ENCODE results near the gene FABP1.

Gene FABP1

GRCh38 chr2:88127888-88128653 is at the start of gene FABP1:
FABP1 (minus strand) TSS chr2:88128062; CDS start chr2:88128017, 45 bp downstream.
- no peak for DNase-seq (ENCODE audit: low read depth in 2 of 2)

- no peak for DNase-seq (ENCODE audit: low read depth in 2 of 2)
Measured at GRCh38 chr2:88177556-88177955, 49.7 kb upstream of the FABP1 start.

- DNase-seq (ENCODE audit: low read depth in 2 of 2) = no peak
Measured at GRCh38 chr2:88176352-88176984, 48.6 kb upstream of the FABP1 start.

GRCh38 chr2:88172882-88173281 is 45.0 kb upstream of the FABP1 start:
- no peak for DNase-seq (ENCODE audit: low read depth in 2 of 2)

GRCh38 chr2:88171966-88172365 is 44.1 kb upstream of the FABP1 start:
- DNase-seq (ENCODE audit: low read depth in 2 of 2) = no peak

GRCh38 chr2:88170472-88170892 is 42.6 kb upstream of the FABP1 start:
- no peak for DNase-seq (ENCODE audit: low read depth in 2 of 2)

- DNase-seq (ENCODE audit: low read depth in 2 of 2) = no peak
Measured at GRCh38 chr2:88168386-88168785, 40.5 kb upstream of the FABP1 start.

GRCh38 chr2:88167740-88168139 is 39.9 kb upstream of the FABP1 start:
- no peak for DNase-seq (ENCODE audit: low read depth in 2 of 2)

- DNase-seq (ENCODE audit: low read depth in 2 of 2) = no peak
Measured at GRCh38 chr2:88165332-88166003, 37.6 kb upstream of the FABP1 start.

GRCh38 chr2:88161446-88162244 is 33.8 kb upstream of the FABP1 start:
- DNase-seq (ENCODE audit: low read depth in 2 of 2) = no peak

- no peak for DNase-seq (ENCODE audit: low read depth in 2 of 2)
Measured at GRCh38 chr2:88160517-88160916, 32.7 kb upstream of the FABP1 start.

GRCh38 chr2:88159955-88160415 is 32.1 kb upstream of the FABP1 start:
- peak; percentile 45 to 46 for DNase-seq (ENCODE audit: low read depth in 2 of 2)

GRCh38 chr2:88159481-88159880 is 31.6 kb upstream of the FABP1 start:
- DNase-seq (ENCODE audit: low read depth in 2 of 2) = no peak

GRCh38 chr2:88148929-88149438 is 21.1 kb upstream of the FABP1 start:
- no peak for DNase-seq (ENCODE audit: low read depth in 2 of 2)

- DNase-seq (ENCODE audit: low read depth in 2 of 2) = no peak
Measured at GRCh38 chr2:88147145-88147544, 19.3 kb upstream of the FABP1 start.

- DNase-seq (ENCODE audit: low read depth in 2 of 2) = no peak
Measured at GRCh38 chr2:88146590-88146989, 18.7 kb upstream of the FABP1 start.

GRCh38 chr2:88144914-88145497 is 17.1 kb upstream of the FABP1 start:
- no peak for DNase-seq (ENCODE audit: low read depth in 2 of 2)

GRCh38 chr2:88144271-88144670 is 16.4 kb upstream of the FABP1 start:
- no peak for DNase-seq (ENCODE audit: low read depth in 2 of 2)

GRCh38 chr2:88141952-88142351 is 14.1 kb upstream of the FABP1 start:
- no peak for DNase-seq (ENCODE audit: low read depth in 2 of 2)

GRCh38 chr2:88139804-88140203 is 11.9 kb upstream of the FABP1 start:
- DNase-seq (ENCODE audit: low read depth in 2 of 2) = no peak

GRCh38 chr2:88139203-88139702 is 11.4 kb upstream of the FABP1 start:
- DNase-seq (ENCODE audit: low read depth in 2 of 2) = no peak

Measured in fibroblast of skin of left biceps (primary cell).